ENCODE results near the gene CDHR1.

GRCh38 chr10:84234479-84234878, 40.1 kb downstream of the CDHR1 start:
- TF ChIP-seq ZNF263 (CRISPR knock-in tag; IDR thresholded peaks at IDR 0.05; ENCODE audit: low read depth) (no peak), JUN (CRISPR knock-in tag; IDR thresholded peaks at IDR 0.05) (no peak), MYBL2 (CRISPR knock-in tag; IDR thresholded peaks at IDR 0.05) (no peak), CTCF (IDR thresholded peaks at IDR 0.05) (no peak)

Data from WTC11 (cell line).